Activated CD4-positive, alpha-beta T cell treated with anti-CD3 and anti-CD28 coated beads, Interleukin-2, amount 50 U/mL, for 4 hours (primary cell): ENCODE results near the gene LCTL.
"Not testable (repeated sequence)": the region's sequence is repeated elsewhere in the genome, so short reads cannot be mapped to it uniquely, and the experiment has no call there.

Experiments used
- DNase-seq, 2 experiments: peaks; one replicate each; pipeline ENCODE4 v3.0.0-alpha.2; 2020

Gene LCTL

GRCh38 chr15:66564136-66565041 lies 1.4 kb downstream of the LCTL start:
- DNase-seq = no peak

GRCh38 chr15:66563566-66564110 lies 2.2 kb downstream of the LCTL start:
- no peak for DNase-seq

- no peak for DNase-seq
These were observed 2.7 kb downstream of the LCTL start for GRCh38 chr15:66563126-66563525.

- DNase-seq = no peak
These were observed 4.8 kb downstream of the LCTL start for GRCh38 chr15:66560856-66561525.

- no peak for DNase-seq
These were observed 7.5 kb downstream of the LCTL start for GRCh38 chr15:66558271-66558670.

GRCh38 chr15:66555685-66556084 lies 10.1 kb downstream of the LCTL start:
- DNase-seq = no peak

GRCh38 chr15:66545255-66545654 lies 20.5 kb downstream of the LCTL start:
- no peak for DNase-seq

GRCh38 chr15:66542896-66543295 lies 22.9 kb downstream of the LCTL start:
- DNase-seq = no peak

GRCh38 chr15:66535056-66535455 lies 30.7 kb downstream of the LCTL start:
- no peak for DNase-seq

GRCh38 chr15:66524838-66525237 lies 41.0 kb downstream of the LCTL start:
- no peak for DNase-seq

GRCh38 chr15:66523926-66524325 lies 41.9 kb downstream of the LCTL start:
- DNase-seq = no peak

GRCh38 chr15:66515901-66516322 lies 49.9 kb downstream of the LCTL start:
- no peak for DNase-seq

GRCh38 chr15:66514586-66514985 lies 51.2 kb downstream of the LCTL start:
- DNase-seq = no peak

- no peak for DNase-seq
These were observed 57.4 kb downstream of the LCTL start for GRCh38 chr15:66508293-66508883.

GRCh38 chr15:66505818-66506217 lies 60.0 kb downstream of the LCTL start:
- DNase-seq = no peak

- DNase-seq = no peak
These were observed 60.4 kb downstream of the LCTL start for GRCh38 chr15:66505430-66505811.

- peak; percentile 71 to 73 for DNase-seq
These were observed 61.0 kb downstream of the LCTL start, which contains the start of the genes RPL4 and ZWILCH for GRCh38 chr15:66504563-66505429. Gene RPL4, minus strand, starts transcription at chr15:66504855. Its CDS starts 65 bp downstream, at chr15:66504790. Gene ZWILCH, plus strand, starts transcription at chr15:66505326. Its CDS starts 13 bp downstream, at chr15:66505339.

GRCh38 chr15:66503780-66504562 lies 61.8 kb downstream of the LCTL start:
- no peak for DNase-seq

- not testable (repeated sequence) for DNase-seq
These were observed 62.7 kb downstream of the LCTL start for GRCh38 chr15:66503041-66503648.

- DNase-seq = no peak
These were observed 63.3 kb downstream of the LCTL start for GRCh38 chr15:66502491-66502890.

GRCh38 chr15:66500346-66500745 lies 65.5 kb downstream of the LCTL start:
- not testable (repeated sequence) for DNase-seq
